Gastroesophageal sphincter (tissue), 3 donors: Measurements from ENCODE around the gene SCFD2.

Experiments
- EP300 ChIP-seq: sonication (generic); formaldehyde crosslinking; IDR thresholded peaks from one replicate; pipeline ENCODE4 v1.6.1; 2017; ENCODE audit warnings: antibody characterized with exemption, mild to moderate bottlenecking
- POLR2AphosphoS5 ChIP-seq: sonication (generic); formaldehyde crosslinking; IDR thresholded peaks from one replicate; pipeline ENCODE4 v1.6.1; 2017; ENCODE audit warnings: antibody characterized with exemption
- TF ChIP-seq, protein P1 (sequence below), 4 experiments: fragments of 200-600 bp in 2 of 4; fragments of 450-650 bp in 2 of 4; sonication (generic) in 1 of 4; IDR thresholded peaks; one replicate each; pipeline ENCODE4 v1.5.1; 2017 to 2019; ENCODE audit warnings: antibody characterized with exemption in 4 of 4, mild to moderate bottlenecking in 2 of 4, moderate library complexity in 2 of 4

DNA sequence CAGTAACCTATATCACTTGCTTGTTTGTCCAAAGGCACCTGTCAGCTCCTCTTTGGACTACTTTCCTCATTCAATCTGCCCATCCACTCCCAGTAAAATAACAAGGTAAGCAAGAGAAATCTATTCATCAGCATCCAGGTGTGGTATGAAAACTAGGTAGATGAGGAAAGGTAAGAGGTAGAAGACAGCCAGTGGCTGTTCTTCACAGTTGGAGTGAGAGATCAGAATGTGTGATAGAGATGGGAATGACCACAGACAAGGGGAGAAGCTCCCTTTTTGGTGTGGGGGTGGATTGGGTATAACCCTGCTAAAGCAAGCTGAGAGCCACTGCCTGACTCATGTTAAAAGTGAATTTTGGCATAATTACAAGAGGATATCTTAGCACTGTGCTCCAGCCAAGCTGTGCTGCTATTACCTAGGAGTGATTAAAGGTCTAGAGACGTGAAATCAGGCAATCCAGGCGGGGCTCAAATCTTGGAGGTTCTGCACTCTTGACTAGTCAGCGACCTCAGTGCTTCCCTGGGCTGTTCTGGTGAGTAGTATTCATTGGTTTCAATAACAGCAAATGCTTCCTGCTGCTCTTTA is 531.8 kb downstream of the SCFD2 start:
- TF ChIP-seq, protein P1, sequence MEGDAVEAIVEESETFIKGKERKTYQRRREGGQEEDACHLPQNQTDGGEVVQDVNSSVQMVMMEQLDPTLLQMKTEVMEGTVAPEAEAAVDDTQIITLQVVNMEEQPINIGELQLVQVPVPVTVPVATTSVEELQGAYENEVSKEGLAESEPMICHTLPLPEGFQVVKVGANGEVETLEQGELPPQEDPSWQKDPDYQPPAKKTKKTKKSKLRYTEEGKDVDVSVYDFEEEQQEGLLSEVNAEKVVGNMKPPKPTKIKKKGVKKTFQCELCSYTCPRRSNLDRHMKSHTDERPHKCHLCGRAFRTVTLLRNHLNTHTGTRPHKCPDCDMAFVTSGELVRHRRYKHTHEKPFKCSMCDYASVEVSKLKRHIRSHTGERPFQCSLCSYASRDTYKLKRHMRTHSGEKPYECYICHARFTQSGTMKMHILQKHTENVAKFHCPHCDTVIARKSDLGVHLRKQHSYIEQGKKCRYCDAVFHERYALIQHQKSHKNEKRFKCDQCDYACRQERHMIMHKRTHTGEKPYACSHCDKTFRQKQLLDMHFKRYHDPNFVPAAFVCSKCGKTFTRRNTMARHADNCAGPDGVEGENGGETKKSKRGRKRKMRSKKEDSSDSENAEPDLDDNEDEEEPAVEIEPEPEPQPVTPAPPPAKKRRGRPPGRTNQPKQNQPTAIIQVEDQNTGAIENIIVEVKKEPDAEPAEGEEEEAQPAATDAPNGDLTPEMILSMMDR (IDR thresholded peaks at IDR 0.05) = no peak
- TF ChIP-seq POLR2AphosphoS5 (no peak), EP300 (no peak)
